Measurements from ENCODE around the gene MRPS9.

MRPS9 gene

DNA sequence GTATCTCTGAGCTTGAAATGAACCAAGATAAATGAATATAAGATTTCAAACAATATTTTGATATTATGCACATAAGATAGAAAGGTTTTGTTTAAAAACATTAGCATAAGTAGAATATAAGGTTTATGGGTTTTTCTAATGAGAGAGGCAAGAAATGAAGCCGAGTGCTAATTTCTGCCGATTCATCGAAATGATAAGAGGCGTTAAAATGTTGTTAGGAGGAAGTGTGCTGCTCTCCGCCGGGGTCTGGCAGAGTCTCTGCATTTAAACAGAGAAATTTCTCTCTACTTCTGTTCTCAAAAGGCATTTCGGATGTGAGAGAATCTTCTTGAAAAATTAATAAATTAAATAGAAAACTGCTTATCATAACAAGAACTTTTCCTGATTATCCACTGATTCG lies 83.6 kb downstream of the MRPS9 start:
- no peaks in the 10 kb centered on the region for H3K4me1 ChIP-seq (ENCODE audit: insufficient read depth, low read length)
- H3K9ac ChIP-seq (ENCODE audit: low read depth, low read length): no peak overlapping the region
- H3K9me3 ChIP-seq (ENCODE audit: insufficient read depth, low read depth, low read length): no peaks in the 10 kb centered on the region
- H3K36me3 ChIP-seq (ENCODE audit: insufficient read depth, low read length): no peaks in the 10 kb centered on the region
- H3K27me3 ChIP-seq (ENCODE audit: insufficient read depth, low read length): no peaks in the 10 kb centered on the region
- no peak overlapping the region for H3K27ac ChIP-seq (ENCODE audit: low read depth, low read length)
- no peak overlapping the region for H3K4me3 ChIP-seq (ENCODE audit: low read length)
- WGBS: 93% methylated on average over 6 of the region's 8 CpGs

DNA sequence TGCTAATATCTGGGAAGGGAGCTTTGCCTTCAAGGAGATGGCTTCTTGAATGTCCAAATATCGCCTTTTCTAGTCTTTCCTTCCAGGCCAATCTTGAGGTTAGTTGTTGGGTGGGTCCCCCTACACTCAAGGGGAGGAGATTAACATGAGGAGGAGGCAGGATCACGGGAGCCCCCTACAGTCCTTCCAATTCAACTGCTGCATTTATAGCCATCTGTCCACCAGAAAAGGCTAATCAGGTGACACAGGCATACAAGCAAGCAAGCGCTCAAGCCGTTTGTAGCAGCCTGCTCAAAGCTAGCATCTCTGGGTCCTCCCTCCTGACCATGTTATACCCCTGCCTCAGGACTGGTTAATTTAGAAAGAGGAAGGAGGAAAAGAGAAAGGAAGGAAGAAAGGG lies 87.6 kb downstream of the MRPS9 start:
- Histone ChIP-seq H3K27ac (ENCODE audit: low read depth, low read length) (no peak overlapping the region), H3K36me3 (ENCODE audit: insufficient read depth, low read length) (no peaks in the 10 kb centered on the region), H3K4me1 (ENCODE audit: insufficient read depth, low read length) (no peaks in the 10 kb centered on the region), H3K4me3 (ENCODE audit: low read length) (no peak overlapping the region), H3K9ac (ENCODE audit: low read depth, low read length) (no peak overlapping the region), H3K27me3 (ENCODE audit: insufficient read depth, low read length) (no peaks in the 10 kb centered on the region), H3K9me3 (ENCODE audit: insufficient read depth, low read depth, low read length) (no peaks in the 10 kb centered on the region)
- WGBS: 63% methylated on average over 4 of the region's 4 CpGs

DNA sequence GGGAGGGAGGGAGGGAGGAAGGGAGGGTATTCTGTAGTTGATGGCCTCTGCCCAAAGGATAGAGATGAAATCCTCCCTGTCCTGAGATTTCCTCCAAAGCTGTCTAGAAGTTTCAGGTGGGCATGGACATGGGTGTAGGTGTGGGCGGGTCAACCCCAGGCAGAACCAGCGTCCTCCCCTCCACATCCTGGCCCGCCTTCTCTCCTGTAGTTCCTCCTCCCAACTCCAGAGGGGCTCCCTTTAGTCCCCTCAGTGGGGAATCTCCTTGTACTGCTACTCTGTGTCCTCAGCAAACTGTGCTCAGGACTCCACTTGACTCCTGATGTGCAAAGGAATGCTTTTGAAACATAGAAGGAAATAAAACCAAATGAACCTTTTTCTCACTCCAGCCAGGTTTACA lies 88.1 kb downstream of the MRPS9 start:
- Histone ChIP-seq H3K27ac (ENCODE audit: low read depth, low read length) (no peak overlapping the region), H3K9me3 (ENCODE audit: insufficient read depth, low read depth, low read length) (no peaks in the 10 kb centered on the region), H3K9ac (ENCODE audit: low read depth, low read length) (no peak overlapping the region), H3K36me3 (ENCODE audit: insufficient read depth, low read length) (no peaks in the 10 kb centered on the region), H3K27me3 (ENCODE audit: insufficient read depth, low read length) (no peaks in the 10 kb centered on the region), H3K4me1 (ENCODE audit: insufficient read depth, low read length) (no peaks in the 10 kb centered on the region), H3K4me3 (ENCODE audit: low read length) (no peak overlapping the region)
- WGBS: 66% methylated on average over 3 of the region's 3 CpGs

DNA sequence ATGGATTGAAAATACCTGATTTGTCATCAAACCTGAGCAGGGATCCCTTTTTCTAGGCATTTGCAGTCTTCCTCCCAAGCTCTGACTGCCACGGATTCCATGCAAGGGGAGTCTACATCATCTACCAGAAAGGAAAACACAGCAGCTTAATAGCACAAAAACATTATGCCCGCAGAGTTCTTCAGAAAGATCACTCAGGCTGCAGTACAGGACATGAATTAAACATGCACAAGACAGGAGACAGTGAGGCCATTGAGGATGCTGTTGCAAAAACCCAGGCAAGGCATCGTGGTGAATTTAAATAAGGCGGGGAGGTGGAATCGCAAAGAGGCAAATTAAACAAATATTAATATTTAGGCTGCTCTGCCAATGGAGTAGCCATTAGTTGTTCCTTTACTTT lies 88.5 kb downstream of the MRPS9 start:
- H3K27me3 ChIP-seq (ENCODE audit: insufficient read depth, low read length): no peaks in the 10 kb centered on the region
- H3K4me3 ChIP-seq (ENCODE audit: low read length): no peak overlapping the region
- H3K9ac ChIP-seq (ENCODE audit: low read depth, low read length): no peak overlapping the region
- WGBS: 93% methylated on average over 3 of the region's 5 CpGs
- H3K27ac ChIP-seq (ENCODE audit: low read depth, low read length): no peak overlapping the region
- H3K4me1 ChIP-seq (ENCODE audit: insufficient read depth, low read length): no peaks in the 10 kb centered on the region
- H3K36me3 ChIP-seq (ENCODE audit: insufficient read depth, low read length): no peaks in the 10 kb centered on the region
- no peaks in the 10 kb centered on the region for H3K9me3 ChIP-seq (ENCODE audit: insufficient read depth, low read depth, low read length)

DNA sequence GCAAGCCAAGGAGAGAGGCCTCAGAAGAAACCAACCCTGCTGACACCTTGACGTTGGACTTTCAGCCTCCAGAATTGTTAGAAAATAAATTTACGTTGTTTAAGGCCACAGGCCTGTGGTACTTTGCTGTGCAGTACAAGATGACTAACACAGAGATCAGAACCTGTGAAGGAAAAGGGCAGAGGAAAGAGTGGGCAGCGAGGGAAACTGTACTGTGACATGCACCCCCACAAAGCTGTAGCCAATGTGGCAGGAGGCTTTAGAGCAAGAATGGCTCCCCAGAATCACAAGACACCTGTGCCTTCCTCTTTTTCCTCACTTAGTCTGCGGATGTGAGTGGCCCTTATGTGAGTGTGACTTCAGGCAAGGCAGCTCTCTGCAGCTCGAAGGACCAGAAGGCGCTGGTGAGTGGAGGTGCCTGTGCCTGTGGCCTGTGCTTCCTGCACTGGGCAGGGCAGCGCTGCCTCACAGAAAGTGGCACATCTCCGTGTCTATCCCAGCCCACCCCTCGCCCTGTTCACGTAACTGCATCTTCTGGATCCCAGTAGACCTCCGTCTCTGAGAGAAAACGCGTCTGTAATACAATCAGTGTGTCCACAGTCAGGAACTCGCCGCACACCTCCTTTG lies 89.5 kb downstream of the MRPS9 start:
- H3K27me3 ChIP-seq (ENCODE audit: insufficient read depth, low read length): no peaks in the 10 kb centered on the region
- H3K27ac ChIP-seq (ENCODE audit: low read depth, low read length): no peak overlapping the region
- H3K9me3 ChIP-seq (ENCODE audit: insufficient read depth, low read depth, low read length): no peaks in the 10 kb centered on the region
- H3K4me1 ChIP-seq (ENCODE audit: insufficient read depth, low read length): no peaks in the 10 kb centered on the region
- 95% methylated on average over 15 of the region's 15 CpGs for WGBS
- H3K9ac ChIP-seq (ENCODE audit: low read depth, low read length): no peak overlapping the region
- H3K36me3 ChIP-seq (ENCODE audit: insufficient read depth, low read length): no peaks in the 10 kb centered on the region
- H3K4me3 ChIP-seq (ENCODE audit: low read length): no peak overlapping the region

DNA sequence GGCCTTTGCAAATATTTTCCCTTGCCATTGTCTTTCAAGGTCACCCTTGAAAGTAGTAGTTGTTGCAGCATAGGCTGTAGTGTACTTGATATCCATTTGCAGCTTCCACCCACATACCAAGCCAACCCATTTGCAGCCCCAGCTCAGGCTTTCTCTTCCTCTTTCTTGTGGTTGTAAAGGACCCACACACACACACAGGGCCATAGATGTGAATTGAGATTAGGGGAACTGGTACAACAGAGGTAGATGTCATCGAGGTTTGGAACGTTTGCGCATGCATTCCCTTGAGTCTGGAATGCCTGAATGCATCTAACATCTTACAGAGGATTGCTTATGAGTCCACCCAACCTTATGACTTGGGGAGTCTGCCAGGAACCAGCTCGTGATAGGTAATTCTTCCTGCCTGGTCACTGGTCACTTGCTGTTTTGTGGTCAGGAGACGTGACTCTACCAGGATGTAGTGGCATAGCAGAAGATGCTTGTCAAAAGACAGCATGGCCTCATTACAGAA lies 91.9 kb downstream of the MRPS9 start:
- Histone ChIP-seq H3K36me3 (ENCODE audit: insufficient read depth, low read length) (no peaks in the 10 kb centered on the region), H3K4me3 (ENCODE audit: low read length) (no peak overlapping the region), H3K9me3 (ENCODE audit: insufficient read depth, low read depth, low read length) (no peaks in the 10 kb centered on the region), H3K9ac (ENCODE audit: low read depth, low read length) (no peak overlapping the region), H3K27ac (ENCODE audit: low read depth, low read length) (no peak overlapping the region), H3K27me3 (ENCODE audit: insufficient read depth, low read length) (no peaks in the 10 kb centered on the region), H3K4me1 (ENCODE audit: insufficient read depth, low read length) (no peaks in the 10 kb centered on the region)
- 95% methylated on average over 5 of the region's 5 CpGs for WGBS

DNA sequence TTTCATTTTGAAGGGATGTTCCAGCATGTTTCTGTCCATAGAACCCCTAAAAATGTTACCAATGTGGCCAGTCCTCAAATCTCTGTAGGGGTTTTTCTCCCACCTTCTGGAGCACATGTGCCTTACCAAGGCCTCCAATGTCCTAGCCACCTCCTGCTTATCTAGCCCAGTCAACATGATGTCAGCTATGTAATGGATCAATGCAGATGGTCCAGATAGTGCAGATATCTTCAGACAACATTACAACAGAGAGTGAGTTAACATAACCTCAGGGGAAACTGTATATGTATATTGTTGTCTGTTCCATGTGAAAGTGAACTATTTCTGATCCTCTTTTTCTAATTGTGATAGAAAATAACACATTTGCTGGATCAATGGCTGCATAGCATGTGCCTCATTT lies 92.7 kb downstream of the MRPS9 start:
- Histone ChIP-seq H3K4me3 (ENCODE audit: low read length) (no peak overlapping the region), H3K4me1 (ENCODE audit: insufficient read depth, low read length) (no peaks in the 10 kb centered on the region), H3K36me3 (ENCODE audit: insufficient read depth, low read length) (no peaks in the 10 kb centered on the region), H3K9ac (ENCODE audit: low read depth, low read length) (no peak overlapping the region), H3K27ac (ENCODE audit: low read depth, low read length) (no peak overlapping the region), H3K9me3 (ENCODE audit: insufficient read depth, low read depth, low read length) (no peaks in the 10 kb centered on the region), H3K27me3 (ENCODE audit: insufficient read depth, low read length) (no peaks in the 10 kb centered on the region)

DNA sequence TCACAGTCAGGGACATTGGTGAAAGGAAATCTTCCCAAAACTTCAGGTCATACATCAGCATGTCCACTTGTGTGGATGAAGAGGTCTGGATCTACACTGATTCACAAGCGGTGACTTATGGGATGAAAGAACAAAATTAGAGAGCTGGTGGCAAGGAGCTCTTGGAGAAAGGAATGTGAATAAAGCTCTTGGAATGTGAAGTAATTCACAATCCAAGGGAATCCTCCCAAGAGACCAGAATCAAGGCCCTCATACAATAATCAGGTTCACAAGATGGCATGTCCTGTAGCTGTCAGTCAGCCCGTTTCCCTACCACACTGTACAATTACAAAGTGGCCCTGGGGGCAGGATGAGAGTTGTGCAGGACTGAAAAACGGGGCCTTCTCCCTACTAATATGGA lies 96.2 kb downstream of the MRPS9 start:
- Histone ChIP-seq H3K27me3 (ENCODE audit: insufficient read depth, low read length) (no peaks in the 10 kb centered on the region), H3K4me1 (ENCODE audit: insufficient read depth, low read length) (no peaks in the 10 kb centered on the region), H3K9me3 (ENCODE audit: insufficient read depth, low read depth, low read length) (no peaks in the 10 kb centered on the region), H3K27ac (ENCODE audit: low read depth, low read length) (no peak overlapping the region), H3K4me3 (ENCODE audit: low read length) (no peak overlapping the region), H3K9ac (ENCODE audit: low read depth, low read length) (no peak overlapping the region), H3K36me3 (ENCODE audit: insufficient read depth, low read length) (no peaks in the 10 kb centered on the region)
- WGBS: 83% methylated on average over 3 of the region's 3 CpGs

DNA sequence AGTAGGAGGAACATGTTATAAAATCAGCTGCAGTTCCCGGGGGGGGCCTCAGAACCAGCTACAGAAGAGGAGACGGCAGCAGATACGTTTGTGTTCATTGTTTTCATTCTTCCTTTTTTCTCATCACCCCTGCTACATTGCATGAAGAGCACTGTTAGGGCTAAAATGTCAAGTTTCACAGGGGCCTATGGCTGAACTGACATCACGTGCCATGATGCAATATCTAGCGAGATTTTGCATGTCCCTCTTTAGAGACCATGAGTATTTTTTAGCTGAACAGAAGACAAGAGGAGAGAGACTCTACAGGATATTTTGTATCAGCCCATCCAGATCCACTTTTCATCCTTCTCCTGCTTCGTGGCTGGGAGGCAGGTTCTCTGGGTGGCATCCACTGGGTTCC lies 97.6 kb downstream of the MRPS9 start:
- Histone ChIP-seq H3K9ac (ENCODE audit: low read depth, low read length) (no peak overlapping the region), H3K9me3 (ENCODE audit: insufficient read depth, low read depth, low read length) (no peaks in the 10 kb centered on the region), H3K4me1 (ENCODE audit: insufficient read depth, low read length) (no peaks in the 10 kb centered on the region), H3K27ac (ENCODE audit: low read depth, low read length) (no peak overlapping the region), H3K36me3 (ENCODE audit: insufficient read depth, low read length) (no peaks in the 10 kb centered on the region), H3K27me3 (ENCODE audit: insufficient read depth, low read length) (no peaks in the 10 kb centered on the region), H3K4me3 (ENCODE audit: low read length) (no peak overlapping the region)
- 95% methylated on average over 6 of the region's 6 CpGs for WGBS

DNA sequence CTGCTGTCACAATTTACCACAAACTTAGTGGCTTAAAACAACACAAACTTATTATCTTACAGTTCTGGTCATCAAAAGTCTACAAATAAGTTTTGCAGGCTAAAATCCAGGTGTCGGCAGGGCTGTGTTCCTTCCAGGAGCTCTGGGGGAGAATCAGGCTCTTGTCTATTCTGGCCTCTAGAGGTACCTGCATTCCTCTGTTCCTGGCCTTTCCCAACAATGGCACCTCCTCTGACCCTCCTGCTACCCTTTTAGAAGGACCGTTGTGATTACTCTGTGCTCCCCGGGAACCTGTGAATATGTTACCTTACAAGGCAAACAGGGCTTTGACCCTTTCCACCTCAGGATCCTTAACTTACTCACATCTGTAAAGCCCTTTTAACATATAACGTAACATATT lies 98.5 kb downstream of the MRPS9 start:
- WGBS: 85% methylated on average over 4 of the region's 4 CpGs
- Histone ChIP-seq H3K9me3 (ENCODE audit: insufficient read depth, low read depth, low read length) (no peaks in the 10 kb centered on the region), H3K4me3 (ENCODE audit: low read length) (no peak overlapping the region), H3K36me3 (ENCODE audit: insufficient read depth, low read length) (no peaks in the 10 kb centered on the region), H3K27me3 (ENCODE audit: insufficient read depth, low read length) (no peaks in the 10 kb centered on the region), H3K9ac (ENCODE audit: low read depth, low read length) (no peak overlapping the region), H3K4me1 (ENCODE audit: insufficient read depth, low read length) (no peaks in the 10 kb centered on the region), H3K27ac (ENCODE audit: low read depth, low read length) (no peak overlapping the region)

DNA sequence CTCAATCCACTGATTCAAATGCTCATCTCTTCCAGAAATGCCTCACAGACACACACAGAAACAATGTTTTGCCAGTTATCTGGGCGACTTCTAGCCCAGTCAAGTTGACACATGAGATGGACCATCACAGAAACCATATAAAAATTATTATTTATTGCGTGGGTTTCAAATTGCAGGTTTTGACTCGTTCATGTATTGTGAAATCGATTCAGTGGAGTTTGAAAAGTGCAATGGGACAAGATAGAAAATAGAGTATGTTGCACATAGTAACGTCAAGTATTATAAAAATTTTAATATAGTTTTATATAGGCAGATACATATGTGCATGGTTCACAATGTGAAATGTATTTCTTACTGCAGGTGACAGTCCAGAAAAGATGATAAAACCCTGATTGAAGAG lies 100.8 kb downstream of the MRPS9 start:
- WGBS: 94% methylated on average over 4 of the region's 5 CpGs
- Histone ChIP-seq H3K9me3 (ENCODE audit: insufficient read depth, low read depth, low read length) (no peaks in the 10 kb centered on the region), H3K36me3 (ENCODE audit: insufficient read depth, low read length) (no peaks in the 10 kb centered on the region), H3K27ac (ENCODE audit: low read depth, low read length) (no peak overlapping the region), H3K4me1 (ENCODE audit: insufficient read depth, low read length) (no peaks in the 10 kb centered on the region), H3K4me3 (ENCODE audit: low read length) (no peak overlapping the region), H3K9ac (ENCODE audit: low read depth, low read length) (no peak overlapping the region), H3K27me3 (ENCODE audit: insufficient read depth, low read length) (peaks cover 10% of the 10 kb centered on the region)
